ENCODE measurements around the gene HTRA2.

DNA sequence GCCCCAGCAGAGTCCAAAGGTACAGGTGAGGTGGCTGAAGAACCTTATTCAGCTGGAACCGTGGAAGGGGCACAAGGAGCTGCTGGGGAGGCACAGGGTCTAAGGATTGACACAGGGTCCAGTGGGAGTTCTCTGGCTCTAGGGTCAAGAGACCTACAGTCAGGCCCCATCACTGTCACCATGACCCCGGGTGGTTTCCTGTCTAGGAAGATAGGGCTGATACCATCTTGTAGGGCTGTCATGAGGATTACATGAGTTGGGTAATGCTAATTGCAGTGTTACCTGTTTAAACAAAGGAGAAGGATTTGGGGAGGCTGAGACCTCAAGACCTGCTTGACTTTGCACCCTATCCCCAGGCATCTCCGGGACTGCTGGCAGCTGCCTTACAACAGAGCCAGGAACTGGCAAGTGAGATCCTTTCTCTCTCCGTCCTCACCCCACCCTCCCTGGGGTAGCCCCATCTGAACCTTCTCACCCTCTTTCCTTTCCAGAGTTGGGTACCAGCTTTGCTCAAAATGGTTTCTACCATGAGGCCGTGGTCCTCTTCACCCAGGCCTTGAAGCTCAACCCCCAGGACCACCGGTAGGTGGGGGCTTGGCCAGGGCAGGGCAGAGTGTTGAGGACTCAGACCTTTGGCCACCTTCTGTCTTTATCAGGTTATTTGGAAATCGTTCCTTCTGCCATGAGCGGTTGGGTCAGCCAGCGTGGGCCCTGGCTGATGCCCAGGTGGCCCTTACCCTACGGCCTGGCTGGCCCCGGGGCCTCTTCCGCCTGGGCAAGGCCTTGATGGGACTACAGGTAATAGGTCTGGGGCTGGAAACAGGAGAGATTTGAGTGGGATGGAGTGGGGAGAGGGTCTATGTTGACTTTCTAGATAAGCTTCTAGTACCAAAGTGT, 37.8 kb upstream of the HTRA2 start:
- no peak for TF ChIP-seq NCOA4 (IDR thresholded peaks at IDR 0.05; ENCODE audit: partially characterized antibody)
- TF ChIP-seq, protein P1, sequence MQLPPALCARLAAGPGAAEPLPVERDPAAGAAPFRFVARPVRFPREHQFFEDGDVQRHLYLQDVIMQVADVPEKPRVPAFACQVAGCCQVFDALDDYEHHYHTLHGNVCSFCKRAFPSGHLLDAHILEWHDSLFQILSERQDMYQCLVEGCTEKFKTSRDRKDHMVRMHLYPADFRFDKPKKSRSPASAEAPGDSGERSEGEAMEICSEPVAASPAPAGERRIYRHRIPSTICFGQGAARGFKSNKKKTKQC (CRISPR knock-in tag; IDR thresholded peaks at IDR 0.05): no peak
- TF ChIP-seq, protein P2, sequence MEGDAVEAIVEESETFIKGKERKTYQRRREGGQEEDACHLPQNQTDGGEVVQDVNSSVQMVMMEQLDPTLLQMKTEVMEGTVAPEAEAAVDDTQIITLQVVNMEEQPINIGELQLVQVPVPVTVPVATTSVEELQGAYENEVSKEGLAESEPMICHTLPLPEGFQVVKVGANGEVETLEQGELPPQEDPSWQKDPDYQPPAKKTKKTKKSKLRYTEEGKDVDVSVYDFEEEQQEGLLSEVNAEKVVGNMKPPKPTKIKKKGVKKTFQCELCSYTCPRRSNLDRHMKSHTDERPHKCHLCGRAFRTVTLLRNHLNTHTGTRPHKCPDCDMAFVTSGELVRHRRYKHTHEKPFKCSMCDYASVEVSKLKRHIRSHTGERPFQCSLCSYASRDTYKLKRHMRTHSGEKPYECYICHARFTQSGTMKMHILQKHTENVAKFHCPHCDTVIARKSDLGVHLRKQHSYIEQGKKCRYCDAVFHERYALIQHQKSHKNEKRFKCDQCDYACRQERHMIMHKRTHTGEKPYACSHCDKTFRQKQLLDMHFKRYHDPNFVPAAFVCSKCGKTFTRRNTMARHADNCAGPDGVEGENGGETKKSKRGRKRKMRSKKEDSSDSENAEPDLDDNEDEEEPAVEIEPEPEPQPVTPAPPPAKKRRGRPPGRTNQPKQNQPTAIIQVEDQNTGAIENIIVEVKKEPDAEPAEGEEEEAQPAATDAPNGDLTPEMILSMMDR (IDR thresholded peaks at IDR 0.05 in 2 of 3, conservative IDR thresholded peaks at IDR 0.05 in 1 of 3; ENCODE audit: insufficient read depth in 2 of 3, low read depth in 1 of 3, low read length in 3 of 3): no peak
- TF ChIP-seq ZNF444 (CRISPR knock-in tag; IDR thresholded peaks at IDR 0.05): no peak
- TF ChIP-seq, protein P3, sequence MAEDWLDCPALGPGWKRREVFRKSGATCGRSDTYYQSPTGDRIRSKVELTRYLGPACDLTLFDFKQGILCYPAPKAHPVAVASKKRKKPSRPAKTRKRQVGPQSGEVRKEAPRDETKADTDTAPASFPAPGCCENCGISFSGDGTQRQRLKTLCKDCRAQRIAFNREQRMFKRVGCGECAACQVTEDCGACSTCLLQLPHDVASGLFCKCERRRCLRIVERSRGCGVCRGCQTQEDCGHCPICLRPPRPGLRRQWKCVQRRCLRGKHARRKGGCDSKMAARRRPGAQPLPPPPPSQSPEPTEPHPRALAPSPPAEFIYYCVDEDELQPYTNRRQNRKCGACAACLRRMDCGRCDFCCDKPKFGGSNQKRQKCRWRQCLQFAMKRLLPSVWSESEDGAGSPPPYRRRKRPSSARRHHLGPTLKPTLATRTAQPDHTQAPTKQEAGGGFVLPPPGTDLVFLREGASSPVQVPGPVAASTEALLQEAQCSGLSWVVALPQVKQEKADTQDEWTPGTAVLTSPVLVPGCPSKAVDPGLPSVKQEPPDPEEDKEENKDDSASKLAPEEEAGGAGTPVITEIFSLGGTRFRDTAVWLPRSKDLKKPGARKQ (CRISPR knock-in tag; IDR thresholded peaks at IDR 0.05): no peak
- TF ChIP-seq EZH2 (IDR thresholded peaks at IDR 0.05; ENCODE audit: borderline replicate concordance, low read depth, low read length): no peak
- no peak for TF ChIP-seq RNF2 (IDR thresholded peaks at IDR 0.05)
- TF ChIP-seq FOXM1 (IDR thresholded peaks at IDR 0.05; ENCODE audit: low read depth): no peak
- TF ChIP-seq FOXM1 (CRISPR knock-in tag; IDR thresholded peaks at IDR 0.05; ENCODE audit: low read depth): no peak
- TF ChIP-seq ELF4 (CRISPR knock-in tag; IDR thresholded peaks at IDR 0.05): no peak
- no peak for TF ChIP-seq MBD2 (IDR thresholded peaks at IDR 0.05; ENCODE audit: borderline replicate concordance, low read depth)
- TF ChIP-seq, protein P4, sequence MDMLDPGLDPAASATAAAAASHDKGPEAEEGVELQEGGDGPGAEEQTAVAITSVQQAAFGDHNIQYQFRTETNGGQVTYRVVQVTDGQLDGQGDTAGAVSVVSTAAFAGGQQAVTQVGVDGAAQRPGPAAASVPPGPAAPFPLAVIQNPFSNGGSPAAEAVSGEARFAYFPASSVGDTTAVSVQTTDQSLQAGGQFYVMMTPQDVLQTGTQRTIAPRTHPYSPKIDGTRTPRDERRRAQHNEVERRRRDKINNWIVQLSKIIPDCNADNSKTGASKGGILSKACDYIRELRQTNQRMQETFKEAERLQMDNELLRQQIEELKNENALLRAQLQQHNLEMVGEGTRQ (CRISPR knock-in tag; IDR thresholded peaks at IDR 0.05): no peak
- TF ChIP-seq NFRKB (IDR thresholded peaks at IDR 0.05; ENCODE audit: low read depth): no peak
- no peak for TF ChIP-seq MAFF (IDR thresholded peaks at IDR 0.05; ENCODE audit: low read length)
- no peak for TF ChIP-seq U2AF1 (optimal IDR thresholded peaks at IDR 0.05; ENCODE audit: low read depth, low read length)

All from K562 (cell line).